Endothelial cell (in vitro differentiated cells): ENCODE results near the gene ELF1. TPM values are rescaled to one million over a fixed set of nuclear protein-coding genes. Genes with fewer than 3 reads are reported as not detected.
A peak's percentile ranks its signal among the peaks of the same experiment; 100 is the strongest.

ENCODE experiments used
- DNase-seq: peaks from one replicate; pipeline ENCODE4 v3.0.0; 2021; ENCODE audit warnings: low spot score
- H3K27ac Mint-ChIP-seq: one replicate; pipeline ENCODE4 v1.8.0; 2021; ENCODE audit warnings: mixed read lengths, inconsistent platforms; ENCODE audit not compliant: unreplicated experiment
- H3K27me3 Mint-ChIP-seq: one replicate; pipeline ENCODE4 v1.8.0; 2021; ENCODE audit warnings: mild to moderate bottlenecking, moderate library complexity, mixed read lengths, inconsistent platforms; ENCODE audit not compliant: unreplicated experiment
- H3K36me3 Mint-ChIP-seq: one replicate; pipeline ENCODE4 v1.8.0; 2021; ENCODE audit warnings: mild to moderate bottlenecking, low read depth, mixed read lengths, inconsistent platforms; ENCODE audit not compliant: unreplicated experiment
- H3K4me1 Mint-ChIP-seq: one replicate; pipeline ENCODE4 v1.8.0; 2021; ENCODE audit warnings: mild to moderate bottlenecking, mixed read lengths, inconsistent platforms; ENCODE audit not compliant: unreplicated experiment
- H3K4me3 Mint-ChIP-seq: one replicate; pipeline ENCODE4 v1.8.0; 2021; ENCODE audit warnings: mild to moderate bottlenecking, mixed read lengths, inconsistent platforms; ENCODE audit not compliant: unreplicated experiment
- H3K9me3 Mint-ChIP-seq: one replicate; pipeline ENCODE4 v1.8.0; 2021; ENCODE audit warnings: mixed read lengths, inconsistent platforms; ENCODE audit not compliant: unreplicated experiment
- CTCF ChIP-seq: fragments of 200-600 bp; sonication (generic); IDR thresholded peaks from one replicate; pipeline ENCODE4 v1.5.0; 2021; ENCODE audit warnings: antibody characterized with exemption; ENCODE audit not compliant: unreplicated experiment
- total RNA-seq: library from RNA; stranded (reverse); fragmentation: NEBNext Ultra II Directional; extraction: Animal tissue kit (Norgen Biotek cat#: 25700); gene quantifications from one replicate; pipeline ENCODE4 v1.2.1, GENCODE V29; 2021; ENCODE audit not compliant: unreplicated experiment

ELF1 gene
- total RNA-seq, 1 donor from 2014 or later, result 46.0 TPM

GRCh38 chr13:40983259-40983658 lies 35.9 kb downstream of the ELF1 start:
- H3K4me3 Mint-ChIP-seq, result no peak overlapping the region
- H3K27me3 Mint-ChIP-seq, result peaks cover 4% of the 10 kb centered on the region
- peaks cover 30% of the 10 kb centered on the region for H3K4me1 Mint-ChIP-seq
- no peaks in the 10 kb centered on the region for H3K36me3 Mint-ChIP-seq
- TF ChIP-seq CTCF, result no peak
- H3K27ac Mint-ChIP-seq, result peak overlapping the region; percentile 98
- DNase-seq, result no peak
- no peaks in the 10 kb centered on the region for H3K9me3 Mint-ChIP-seq

DNA sequence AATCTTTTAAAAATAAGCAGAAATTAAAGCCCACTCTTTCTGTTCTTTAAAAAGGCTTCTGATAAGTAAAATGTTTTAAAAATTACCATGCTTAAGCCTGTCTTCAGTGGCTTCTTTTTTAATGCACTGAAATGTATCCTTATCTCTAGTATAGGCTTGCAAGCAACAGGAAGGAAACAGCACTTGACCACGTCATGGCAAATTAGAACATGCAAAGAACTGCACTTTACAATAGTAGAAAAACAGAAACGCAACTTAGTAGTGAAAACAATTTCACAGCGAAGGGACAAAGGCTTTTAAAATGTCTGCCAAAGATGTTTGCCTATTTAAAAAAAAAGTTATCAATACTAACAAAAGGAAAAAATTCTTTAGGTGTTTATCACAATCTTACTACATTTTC lies 36.3 kb downstream of the ELF1 start:
- no peak for TF ChIP-seq CTCF
- Mint-ChIP-seq H3K4me3 (no peak overlapping the region), H3K4me1 (peaks cover 30% of the 10 kb centered on the region), H3K27ac (peak overlapping the region; percentile 98), H3K9me3 (no peaks in the 10 kb centered on the region), H3K36me3 (no peaks in the 10 kb centered on the region), H3K27me3 (peaks cover 4% of the 10 kb centered on the region)
- DNase-seq, result peak; percentile 33

DNA sequence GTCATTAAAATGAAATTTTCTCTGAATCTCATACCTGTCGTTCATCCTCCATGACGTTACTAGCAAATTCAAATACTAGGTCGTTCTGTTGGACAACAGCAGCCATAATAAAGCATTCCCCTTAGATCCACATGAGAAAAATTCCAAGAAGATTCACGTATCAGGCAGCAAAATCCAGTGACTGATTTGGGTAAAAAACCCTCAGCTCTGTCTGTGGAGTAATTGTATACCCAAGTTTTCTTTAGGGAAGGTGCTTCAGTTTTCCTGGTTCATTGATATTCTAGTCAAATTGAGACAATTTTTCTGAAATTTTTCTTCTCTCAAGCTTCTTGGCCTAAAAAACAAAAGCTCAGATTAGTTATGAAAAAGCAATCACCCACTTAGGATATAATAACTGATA lies 37.2 kb downstream of the ELF1 start:
- Mint-ChIP-seq H3K36me3 (no peaks in the 10 kb centered on the region), H3K9me3 (no peaks in the 10 kb centered on the region), H3K27me3 (peaks cover 4% of the 10 kb centered on the region), H3K4me3 (peak overlapping the region; percentile 83), H3K4me1 (peaks cover 34% of the 10 kb centered on the region), H3K27ac (peak overlapping the region; percentile 98)
- no peak for DNase-seq
- TF ChIP-seq CTCF, result no peak

GRCh38 chr13:40981361-40981760 lies 37.8 kb downstream of the ELF1 start:
- Mint-ChIP-seq H3K4me3 (peak overlapping the region; percentile 90), H3K27me3 (peaks cover 4% of the 10 kb centered on the region), H3K36me3 (no peaks in the 10 kb centered on the region), H3K27ac (peak overlapping the region; percentile 65), H3K4me1 (peaks cover 35% of the 10 kb centered on the region), H3K9me3 (no peaks in the 10 kb centered on the region)
- DNase-seq, result no peak
- no peak for TF ChIP-seq CTCF

GRCh38 chr13:40980461-40980860 lies 38.7 kb downstream of the ELF1 start:
- Mint-ChIP-seq H3K4me3 (peak overlapping the region; percentile 90), H3K27me3 (peaks cover 4% of the 10 kb centered on the region), H3K9me3 (no peaks in the 10 kb centered on the region), H3K27ac (peak overlapping the region; percentile 15), H3K36me3 (no peaks in the 10 kb centered on the region), H3K4me1 (peaks cover 34% of the 10 kb centered on the region)
- TF ChIP-seq CTCF, result no peak
- DNase-seq, result no peak
